ENCODE data around the gene GPR62. TPM values are rescaled to one million over a fixed set of nuclear protein-coding genes. Genes with fewer than 3 reads are reported as not detected.

Gene GPR62
- total and polyA plus RNA-seq, 2 of the 8 experiments (the other 6 are each of a cell fraction or from before 2014, with no cell fraction given) = 0.22 to 0.29 TPM

DNA sequence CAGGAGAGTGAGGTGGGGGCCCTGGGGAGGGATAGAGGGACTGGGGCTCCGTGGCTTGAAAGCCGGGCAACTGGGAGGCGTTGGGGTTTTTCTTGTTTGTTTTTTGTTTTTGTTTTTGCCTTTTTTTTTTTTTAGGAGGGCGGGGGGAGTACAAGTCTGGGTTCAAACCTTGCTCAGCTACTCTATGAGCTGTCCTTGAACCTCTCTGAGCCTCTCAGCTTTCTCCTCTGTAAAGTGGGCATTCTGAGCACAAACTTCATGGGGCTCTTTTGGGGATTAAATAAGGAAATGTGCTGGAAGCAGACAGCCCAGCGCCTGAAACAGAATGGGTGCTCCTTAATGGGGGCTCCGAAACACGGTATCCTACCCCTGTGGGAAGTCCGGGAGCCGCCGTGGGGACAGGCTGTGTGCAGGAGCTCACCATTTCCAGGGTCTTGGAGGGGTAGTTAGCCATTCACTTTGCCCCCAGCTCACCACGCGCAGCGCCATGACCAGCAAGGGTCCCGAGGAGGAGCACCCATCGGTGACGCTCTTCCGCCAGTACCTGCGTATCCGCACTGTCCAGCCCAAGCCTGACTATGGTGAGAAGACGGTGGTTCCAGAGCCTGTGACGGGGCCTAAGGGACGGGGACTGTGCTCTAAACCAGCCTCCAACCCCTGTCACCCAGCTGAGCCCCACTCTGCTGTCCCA, 28.5 kb downstream of the GPR62 start:
- peaks cover 0 to 14% (median 9%) of the 10 kb centered on the region in 4 experiments; a peak in 6 of 7 replicates for H3K4me1 ChIP-seq (replicated peaks in 1 of 4; ENCODE audit: control insufficient read depth in 3 of 4, insufficient read depth in 4 of 4, low read length in 3 of 4)

More for the DNA sequence above, 28.5 kb downstream of the GPR62 start:
- H2BK12ac ChIP-seq (ENCODE audit: low read depth, low read length) = no peak overlapping the region; the same call in 1 of the 2 replicates
- peak overlapping the region; percentile 89 to 97 for H3K4me2 ChIP-seq (ENCODE audit: insufficient read depth in 1 of 2, low read depth in 2 of 2, low read length in 2 of 2)
- no peak overlapping the region for H3K14ac ChIP-seq (ENCODE audit: insufficient read length)
- H4K91ac ChIP-seq (replicated peaks; ENCODE audit: insufficient read length, low read length) = no peak overlapping the region
- H2BK5ac ChIP-seq (ENCODE audit: low read depth, low read length) = peak overlapping the region; percentile 95; the same call in 1 of the 2 replicates
- FAIRE-seq = no peak
- H3K23me2 ChIP-seq (ENCODE audit: low read depth, low read length) = peaks cover 7% of the 10 kb centered on the region
- H3K27ac ChIP-seq (ENCODE audit: low read depth, low read length) = peak overlapping the region; percentile 45; the same call in 1 of the 2 replicates
- H2AK5ac ChIP-seq (ENCODE audit: low read depth, low read length) = peak overlapping the region; percentile 77; the same call in 1 of the 2 replicates
- H2BK120ac ChIP-seq (replicated peaks; ENCODE audit: low read depth, low read length) = no peak overlapping the region
- peaks cover 7% of the 10 kb centered on the region for H3K79me1 ChIP-seq (ENCODE audit: low read depth, low read length)
- peak overlapping the region; percentile 53 to 63 (median 56) for H3K4me3 ChIP-seq (ENCODE audit: extremely low read depth in 1 of 4, insufficient read depth in 2 of 4, low read depth in 3 of 4, low read length in 4 of 4)
- peak overlapping the region in 2 of 4 experiments; percentile 38 to 41; a peak in 4 of 7 replicates for H3K9ac ChIP-seq (replicated peaks in 1 of 4; ENCODE audit: extremely low read depth in 1 of 4, low read depth in 3 of 4, low read length in 3 of 4)
- no peaks in the 10 kb centered on the region for H3K27me3 ChIP-seq (replicated peaks in 1 of 4; ENCODE audit: control insufficient read depth in 3 of 4, extremely low read depth in 1 of 4, insufficient read depth in 3 of 4, low read length in 3 of 4)
- H4K20me1 ChIP-seq (replicated peaks in 1 of 2; ENCODE audit: control insufficient read depth in 1 of 2, insufficient read depth in 2 of 2, low read length in 2 of 2) = peaks cover 0 to 2% of the 10 kb centered on the region in 2 experiments
- H3K23ac ChIP-seq (ENCODE audit: insufficient read length) = no peak overlapping the region
- TF ChIP-seq CBX8 (IDR thresholded peaks at IDR 0.05; ENCODE audit: borderline replicate concordance, low read depth, low read length) (no peak), TCF12 (IDR thresholded peaks at IDR 0.05; ENCODE audit: low read depth, low read length) (no peak)
- peak overlapping the region; percentile 99; the same call in 1 of the 2 replicates for H2BK15ac ChIP-seq (ENCODE audit: low read length)
- peak overlapping the region; percentile 85; the same call in 1 of the 2 replicates for H4K8ac ChIP-seq (ENCODE audit: extremely low read depth, insufficient read depth, low read length)
- peak overlapping the region; percentile 23 for H3K56ac ChIP-seq (replicated peaks; ENCODE audit: insufficient read length, low read depth, low read length)
- no peaks in the 10 kb centered on the region for H3K9me3 ChIP-seq (ENCODE audit: insufficient read depth in 2 of 2, low read depth in 1 of 2, low read length in 1 of 2)
- no peaks in the 10 kb centered on the region for H3K79me2 ChIP-seq (ENCODE audit: control insufficient read depth in 1 of 2, insufficient read depth in 2 of 2, low read length in 2 of 2)
- no peak overlapping the region for H2BK20ac ChIP-seq (ENCODE audit: low read length)
- peak overlapping the region; percentile 75 for H3K18ac ChIP-seq (ENCODE audit: extremely low read depth, low read length)
- POLR2A ChIA-PET (ENCODE audit: partially characterized antibody) = interaction anchor here (0.9 to 29.3 kb wide), 14 partner anchors 0 to 172 kb away, joined by 3 to 923 read pairs (median 6); partner anchors contain the start of genes ABHD14A, ABHD14B, ACY1 and GPR62
- peak overlapping the region; percentile 38 for H4K5ac ChIP-seq (ENCODE audit: insufficient read length, low read depth, low read length)
- CTCF ChIA-PET (ENCODE audit: partially characterized antibody) = interaction anchor here (0.8 to 5.5 kb wide), 14 partner anchors 9 to 222 kb away, joined by 3 to 66 read pairs (median 10); partner anchors contain the start of genes ABHD14B, PARP3, PCBP4 and RPL29
- no peak overlapping the region for H2AFZ ChIP-seq (ENCODE audit: low read length)
- H3K36me3 ChIP-seq (ENCODE audit: control insufficient read depth in 2 of 4, insufficient read depth in 4 of 4, low read length in 3 of 4) = no peaks in the 10 kb centered on the region
- 82% methylated on average over 20 of the region's 22 CpGs; no CpG with 5 or more reads in 1 of the 2 experiments for WGBS, 2 experiments (ENCODE audit: extremely low coverage in 1 of 2, insufficient coverage in 1 of 2, insufficient read length in 1 of 2, insufficient replicate concordance in 2 of 2, low coverage in 1 of 2, low lambda C conversion rate in 2 of 2, missing lambda C conversion rate in 1 of 2)
- peak overlapping the region; percentile 9 for H3K4ac ChIP-seq (replicated peaks; ENCODE audit: insufficient read length, low read depth, low read length)
- DNase-seq (ENCODE audit: low read depth in 1 of 2, low spot score in 2 of 2) = no peak

Data from H1 (cell line).